GM19023 (cell line): ENCODE measurements around the gene BPIFB6.
"Not testable (repeated sequence)": the region's sequence is repeated elsewhere in the genome, so short reads cannot be mapped to it uniquely, and the experiment has no call there.

Source experiments
- ATAC-seq: cut with Tn5 transposase; IDR thresholded peaks from one replicate; pipeline ENCODE4 v1.9.1; 2021; ENCODE audit warnings: mild to moderate bottlenecking, moderate library complexity; ENCODE audit not compliant: unreplicated experiment

Gene BPIFB6

GRCh38 chr20:33027769-33028751 lies 3.4 kb upstream of the BPIFB6 start:
- ATAC-seq = no peak

- no peak for ATAC-seq
These were observed 2.6 kb upstream of the BPIFB6 start for GRCh38 chr20:33028875-33029274.

- ATAC-seq = no peak
These were observed 1.4 kb upstream of the BPIFB6 start for GRCh38 chr20:33030076-33030475.

GRCh38 chr20:33030569-33030968 lies 879 bp upstream of the BPIFB6 start:
- no peak for ATAC-seq

GRCh38 chr20:33032555-33032954 lies 1.1 kb downstream of the BPIFB6 start:
- no peak for ATAC-seq

- ATAC-seq = no peak
These were observed 1.9 kb downstream of the BPIFB6 start for GRCh38 chr20:33033381-33033780.

GRCh38 chr20:33034115-33034514 lies 2.7 kb downstream of the BPIFB6 start:
- no peak for ATAC-seq

- ATAC-seq = no peak
These were observed 3.5 kb downstream of the BPIFB6 start for GRCh38 chr20:33034901-33035492.

GRCh38 chr20:33037456-33037855 lies 6.0 kb downstream of the BPIFB6 start:
- no peak for ATAC-seq

- ATAC-seq = no peak
These were observed 6.8 kb downstream of the BPIFB6 start for GRCh38 chr20:33038243-33038642.

GRCh38 chr20:33042430-33042829 lies 11.0 kb downstream of the BPIFB6 start:
- ATAC-seq = no peak

- ATAC-seq = no peak
These were observed 11.7 kb downstream of the BPIFB6 start for GRCh38 chr20:33042983-33043730.

- no peak for ATAC-seq
These were observed 12.3 kb downstream of the BPIFB6 start for GRCh38 chr20:33043731-33044181.

- not testable (repeated sequence) for ATAC-seq
These were observed 13.8 kb downstream of the BPIFB6 start for GRCh38 chr20:33045129-33045721.

- no peak for ATAC-seq
These were observed 15.0 kb downstream of the BPIFB6 start for GRCh38 chr20:33046412-33046811.

- no peak for ATAC-seq
These were observed 19.9 kb downstream of the BPIFB6 start for GRCh38 chr20:33051333-33051732.

GRCh38 chr20:33053291-33054106 lies 22.1 kb downstream of the BPIFB6 start, which contains the start of gene BPIFB3:
Gene BPIFB3, plus strand, starts transcription at chr20:33053903. Its CDS starts 1,533 bp downstream, at chr20:33055436.
- no peak for ATAC-seq

GRCh38 chr20:33054381-33054780 lies 22.9 kb downstream of the BPIFB6 start:
- ATAC-seq = no peak

GRCh38 chr20:33054791-33055190 lies 23.3 kb downstream of the BPIFB6 start:
- ATAC-seq = no peak

GRCh38 chr20:33059136-33059535 lies 27.7 kb downstream of the BPIFB6 start:
- no peak for ATAC-seq
